ENCODE results near the gene GSC. TPM values are rescaled to one million over a fixed set of nuclear protein-coding genes. Genes with fewer than 3 reads are reported as not detected.

Gene GSC
- total and polyA plus RNA-seq, 2 donors (not counting 1 experiment from before 2014, with no cell fraction given) = 0.05 to 0.17 TPM

GRCh38 chr14:94761348-94761996, 8.4 kb downstream of the GSC start:
- Histone ChIP-seq H3K4me2 (ENCODE audit: extremely low read depth, insufficient read depth, low read length) (no peak overlapping the region), H3K36me3 (ENCODE audit: control insufficient read depth, insufficient read depth, low read length) (no peaks in the 10 kb centered on the region), H3K9ac (ENCODE audit: insufficient read depth, low read length) (no peak overlapping the region), H3K27me3 (ENCODE audit: control insufficient read depth, insufficient read depth, low read length) (peaks cover 2% of the 10 kb centered on the region), H3K9me3 (ENCODE audit: control insufficient read depth, insufficient read depth, low read depth, low read length) (no peaks in the 10 kb centered on the region), H2AFZ (ENCODE audit: low read length) (no peak overlapping the region), H3K79me2 (ENCODE audit: control insufficient read depth, insufficient read depth, low read length) (no peaks in the 10 kb centered on the region), H3K27ac (ENCODE audit: insufficient read depth, low read length) (no peak overlapping the region), H3K4me3 (replicated peaks in 1 of 4; ENCODE audit: control extremely low read depth in 1 of 4, insufficient read depth in 1 of 4, low read depth in 3 of 4, low read length in 4 of 4) (no peak overlapping the region), H3K4me1 (ENCODE audit: control insufficient read depth, extremely low read depth, insufficient read depth, low read length) (no peaks in the 10 kb centered on the region), H4K20me1 (ENCODE audit: control insufficient read depth, extremely low read depth, insufficient read depth, low read length) (no peaks in the 10 kb centered on the region)
- no peak for DNase-seq (ENCODE audit: low read depth in 2 of 2)
- TF ChIP-seq CTCF (conservative IDR thresholded peaks at IDR 0.05 in 1 of 2, IDR thresholded peaks at IDR 0.05 in 1 of 2; ENCODE audit: low read depth in 1 of 2, low read length in 2 of 2) = no peak
- TF ChIP-seq EZH2 (IDR thresholded peaks at IDR 0.05; ENCODE audit: low read length, missing control alignments) = no peak

GRCh38 chr14:94756310-94756882, 13.5 kb downstream of the GSC start:
- Histone ChIP-seq H2AFZ (ENCODE audit: low read length) (no peak overlapping the region), H3K9me3 (ENCODE audit: control insufficient read depth, insufficient read depth, low read depth, low read length) (no peaks in the 10 kb centered on the region), H3K79me2 (ENCODE audit: control insufficient read depth, insufficient read depth, low read length) (no peaks in the 10 kb centered on the region), H3K27me3 (ENCODE audit: control insufficient read depth, insufficient read depth, low read length) (no peaks in the 10 kb centered on the region), H4K20me1 (ENCODE audit: control insufficient read depth, extremely low read depth, insufficient read depth, low read length) (no peaks in the 10 kb centered on the region), H3K4me1 (ENCODE audit: control insufficient read depth, extremely low read depth, insufficient read depth, low read length) (no peaks in the 10 kb centered on the region), H3K4me3 (replicated peaks in 1 of 4; ENCODE audit: control extremely low read depth in 1 of 4, insufficient read depth in 1 of 4, low read depth in 3 of 4, low read length in 4 of 4) (no peak overlapping the region), H3K4me2 (ENCODE audit: extremely low read depth, insufficient read depth, low read length) (no peak overlapping the region), H3K36me3 (ENCODE audit: control insufficient read depth, insufficient read depth, low read length) (no peaks in the 10 kb centered on the region), H3K9ac (ENCODE audit: insufficient read depth, low read length) (no peak overlapping the region), H3K27ac (ENCODE audit: insufficient read depth, low read length) (no peak overlapping the region)
- no peak for TF ChIP-seq EZH2 (IDR thresholded peaks at IDR 0.05; ENCODE audit: low read length, missing control alignments)
- TF ChIP-seq CTCF (conservative IDR thresholded peaks at IDR 0.05 in 1 of 2, IDR thresholded peaks at IDR 0.05 in 1 of 2; ENCODE audit: low read depth in 1 of 2, low read length in 2 of 2) = no peak
- no peak for DNase-seq (ENCODE audit: low read depth in 2 of 2)

GRCh38 chr14:94754391-94754942, 15.4 kb downstream of the GSC start:
- no peaks in the 10 kb centered on the region for H4K20me1 ChIP-seq (ENCODE audit: control insufficient read depth, extremely low read depth, insufficient read depth, low read length)
- H3K4me2 ChIP-seq (ENCODE audit: extremely low read depth, insufficient read depth, low read length) = no peak overlapping the region
- DNase-seq (ENCODE audit: low read depth in 2 of 2) = no peak
- H3K27me3 ChIP-seq (ENCODE audit: control insufficient read depth, insufficient read depth, low read length) = no peaks in the 10 kb centered on the region
- no peaks in the 10 kb centered on the region for H3K9me3 ChIP-seq (ENCODE audit: control insufficient read depth, insufficient read depth, low read depth, low read length)
- H3K27ac ChIP-seq (ENCODE audit: insufficient read depth, low read length) = no peak overlapping the region
- H3K36me3 ChIP-seq (ENCODE audit: control insufficient read depth, insufficient read depth, low read length) = no peaks in the 10 kb centered on the region
- TF ChIP-seq CTCF (conservative IDR thresholded peaks at IDR 0.05 in 1 of 2, IDR thresholded peaks at IDR 0.05 in 1 of 2; ENCODE audit: low read depth in 1 of 2, low read length in 2 of 2) (no peak), EZH2 (IDR thresholded peaks at IDR 0.05; ENCODE audit: low read length, missing control alignments) (no peak)
- no peaks in the 10 kb centered on the region for H3K4me1 ChIP-seq (ENCODE audit: control insufficient read depth, extremely low read depth, insufficient read depth, low read length)
- no peak overlapping the region for H3K9ac ChIP-seq (ENCODE audit: insufficient read depth, low read length)
- no peak overlapping the region for H3K4me3 ChIP-seq (replicated peaks in 1 of 4; ENCODE audit: control extremely low read depth in 1 of 4, insufficient read depth in 1 of 4, low read depth in 3 of 4, low read length in 4 of 4)
- no peak overlapping the region for H2AFZ ChIP-seq (ENCODE audit: low read length)
- H3K79me2 ChIP-seq (ENCODE audit: control insufficient read depth, insufficient read depth, low read length) = no peaks in the 10 kb centered on the region

Measured in fibroblast of lung (primary cell).